T-helper 1 cell (primary cell): ENCODE data around the gene IL1RAPL1.
"Not testable (repeated sequence)": the region's sequence is repeated elsewhere in the genome, so short reads cannot be mapped to it uniquely, and the experiment has no call there.

Experiments
- DNase-seq, 5 donors: peaks; one replicate each; pipeline ENCODE4 v3.0.0-alpha.2; 2012 to 2020

The IL1RAPL1 gene

GRCh38 chrX:28997706-28998463, 410.6 kb downstream of the IL1RAPL1 start:
- DNase-seq: no peak

- DNase-seq: no peak
These were observed 411.4 kb downstream of the IL1RAPL1 start for GRCh38 chrX:28998609-28999135.

GRCh38 chrX:29012867-29013266, 425.6 kb downstream of the IL1RAPL1 start:
- DNase-seq: no peak

GRCh38 chrX:29023207-29023606, 436.0 kb downstream of the IL1RAPL1 start:
- no peak for DNase-seq

GRCh38 chrX:29024871-29025270, 437.6 kb downstream of the IL1RAPL1 start:
- no peak for DNase-seq

- DNase-seq: no peak
These were observed 452.3 kb downstream of the IL1RAPL1 start for GRCh38 chrX:29039501-29039900.

GRCh38 chrX:29040160-29040559, 452.9 kb downstream of the IL1RAPL1 start:
- no peak for DNase-seq

- no peak for DNase-seq
These were observed 455.1 kb downstream of the IL1RAPL1 start for GRCh38 chrX:29042341-29042740.

- no peak for DNase-seq
These were observed 456.5 kb downstream of the IL1RAPL1 start for GRCh38 chrX:29043746-29044145.

GRCh38 chrX:29044423-29045184, 457.4 kb downstream of the IL1RAPL1 start:
- no peak for DNase-seq

- no peak for DNase-seq
These were observed 478.2 kb downstream of the IL1RAPL1 start for GRCh38 chrX:29065477-29065876.

GRCh38 chrX:29066516-29066915, 479.3 kb downstream of the IL1RAPL1 start:
- DNase-seq: no peak

- no peak for DNase-seq
These were observed 480.1 kb downstream of the IL1RAPL1 start for GRCh38 chrX:29067351-29067750.

- no peak for DNase-seq
These were observed 484.5 kb downstream of the IL1RAPL1 start for GRCh38 chrX:29071525-29072320.

- no peak for DNase-seq
These were observed 495.3 kb downstream of the IL1RAPL1 start for GRCh38 chrX:29082558-29082957.

GRCh38 chrX:29083823-29084222, 496.6 kb downstream of the IL1RAPL1 start:
- DNase-seq: no peak

GRCh38 chrX:29090811-29091210, 503.6 kb downstream of the IL1RAPL1 start:
- DNase-seq: no peak

GRCh38 chrX:29107231-29107630, 520.0 kb downstream of the IL1RAPL1 start:
- no peak for DNase-seq

GRCh38 chrX:29110041-29110440, 522.8 kb downstream of the IL1RAPL1 start:
- no peak for DNase-seq

GRCh38 chrX:29113221-29113620, 526.0 kb downstream of the IL1RAPL1 start:
- DNase-seq: no peak

GRCh38 chrX:29122817-29123216, 535.6 kb downstream of the IL1RAPL1 start:
- not testable (repeated sequence) for DNase-seq

GRCh38 chrX:29130905-29131304, 543.7 kb downstream of the IL1RAPL1 start:
- no peak for DNase-seq

GRCh38 chrX:29136904-29137303, 549.7 kb downstream of the IL1RAPL1 start:
- DNase-seq: no peak
